Measurements from ENCODE around the gene CDC5L. TPM values are rescaled to one million over a fixed set of nuclear protein-coding genes. Genes with fewer than 3 reads are reported as not detected.

CDC5L gene
- total RNA-seq, 2 donors from 2014 or later = 18.0 to 18.9 TPM

DNA sequence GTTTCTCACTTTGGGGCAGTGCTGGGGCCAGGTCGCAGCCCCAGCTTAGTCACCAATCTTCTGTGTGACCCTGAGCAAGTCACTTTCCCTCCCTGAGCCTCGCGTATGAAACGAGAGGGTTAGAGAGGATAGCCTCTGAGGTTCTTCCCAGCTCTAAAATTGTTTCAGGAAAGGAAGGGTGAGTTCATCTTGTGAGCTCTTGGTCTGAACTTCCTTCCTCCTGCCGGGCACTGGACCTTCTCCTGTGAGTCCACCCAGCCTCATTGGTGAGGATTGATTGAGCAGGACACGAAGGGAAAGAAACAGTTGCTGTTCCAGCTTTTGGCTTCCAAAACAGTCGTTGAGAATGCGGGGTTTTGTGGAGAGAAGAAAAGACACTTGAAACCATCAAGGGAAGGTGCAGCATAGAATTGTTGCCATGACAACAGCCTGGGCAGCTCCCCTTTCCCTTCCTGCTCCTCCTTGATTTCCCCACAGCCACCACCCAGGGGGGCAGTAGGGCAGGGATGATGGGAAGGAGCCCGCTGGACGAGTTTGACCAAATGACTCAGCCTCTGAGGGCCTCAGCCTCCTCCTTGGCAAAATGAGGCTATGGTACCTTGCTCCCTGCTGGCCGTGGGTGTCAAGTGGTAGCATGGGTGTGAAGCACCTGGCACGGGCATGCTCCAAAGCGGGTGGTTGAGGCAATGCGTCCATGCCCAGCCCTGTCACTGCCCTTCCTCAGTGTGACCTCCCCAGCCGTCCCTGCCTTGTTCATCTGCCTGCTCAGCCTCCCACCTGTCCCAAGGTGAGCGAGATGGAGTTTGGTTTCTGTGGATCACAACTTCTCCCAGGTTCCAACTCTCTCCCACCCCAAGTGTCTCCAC, 107.8 kb downstream of the CDC5L start:
- no peak for TF ChIP-seq POLR2A (IDR thresholded peaks at IDR 0.05)
- TF ChIP-seq POLR2AphosphoS5 (IDR thresholded peaks at IDR 0.05) = no peak
- TF ChIP-seq, protein P1, sequence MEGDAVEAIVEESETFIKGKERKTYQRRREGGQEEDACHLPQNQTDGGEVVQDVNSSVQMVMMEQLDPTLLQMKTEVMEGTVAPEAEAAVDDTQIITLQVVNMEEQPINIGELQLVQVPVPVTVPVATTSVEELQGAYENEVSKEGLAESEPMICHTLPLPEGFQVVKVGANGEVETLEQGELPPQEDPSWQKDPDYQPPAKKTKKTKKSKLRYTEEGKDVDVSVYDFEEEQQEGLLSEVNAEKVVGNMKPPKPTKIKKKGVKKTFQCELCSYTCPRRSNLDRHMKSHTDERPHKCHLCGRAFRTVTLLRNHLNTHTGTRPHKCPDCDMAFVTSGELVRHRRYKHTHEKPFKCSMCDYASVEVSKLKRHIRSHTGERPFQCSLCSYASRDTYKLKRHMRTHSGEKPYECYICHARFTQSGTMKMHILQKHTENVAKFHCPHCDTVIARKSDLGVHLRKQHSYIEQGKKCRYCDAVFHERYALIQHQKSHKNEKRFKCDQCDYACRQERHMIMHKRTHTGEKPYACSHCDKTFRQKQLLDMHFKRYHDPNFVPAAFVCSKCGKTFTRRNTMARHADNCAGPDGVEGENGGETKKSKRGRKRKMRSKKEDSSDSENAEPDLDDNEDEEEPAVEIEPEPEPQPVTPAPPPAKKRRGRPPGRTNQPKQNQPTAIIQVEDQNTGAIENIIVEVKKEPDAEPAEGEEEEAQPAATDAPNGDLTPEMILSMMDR (IDR thresholded peaks at IDR 0.05) = no peak
- H3K27me3 ChIP-seq (replicated peaks; ENCODE audit: insufficient read depth) = no peaks in the 10 kb centered on the region
- DNase-seq (ENCODE audit: low spot score) = no peak
- 83% methylated on average over 16 of the region's 16 CpGs for WGBS
- H3K27ac ChIP-seq = no peak overlapping the region
- intact Hi-C loops (cut with DNase I) = no loop called here
- peaks cover 4% of the 10 kb centered on the region for H3K4me1 ChIP-seq (replicated peaks)
- H3K9me3 ChIP-seq = no peaks in the 10 kb centered on the region
- H3K4me3 ChIP-seq = no peak overlapping the region
- no peaks in the 10 kb centered on the region for H3K36me3 ChIP-seq

DNA sequence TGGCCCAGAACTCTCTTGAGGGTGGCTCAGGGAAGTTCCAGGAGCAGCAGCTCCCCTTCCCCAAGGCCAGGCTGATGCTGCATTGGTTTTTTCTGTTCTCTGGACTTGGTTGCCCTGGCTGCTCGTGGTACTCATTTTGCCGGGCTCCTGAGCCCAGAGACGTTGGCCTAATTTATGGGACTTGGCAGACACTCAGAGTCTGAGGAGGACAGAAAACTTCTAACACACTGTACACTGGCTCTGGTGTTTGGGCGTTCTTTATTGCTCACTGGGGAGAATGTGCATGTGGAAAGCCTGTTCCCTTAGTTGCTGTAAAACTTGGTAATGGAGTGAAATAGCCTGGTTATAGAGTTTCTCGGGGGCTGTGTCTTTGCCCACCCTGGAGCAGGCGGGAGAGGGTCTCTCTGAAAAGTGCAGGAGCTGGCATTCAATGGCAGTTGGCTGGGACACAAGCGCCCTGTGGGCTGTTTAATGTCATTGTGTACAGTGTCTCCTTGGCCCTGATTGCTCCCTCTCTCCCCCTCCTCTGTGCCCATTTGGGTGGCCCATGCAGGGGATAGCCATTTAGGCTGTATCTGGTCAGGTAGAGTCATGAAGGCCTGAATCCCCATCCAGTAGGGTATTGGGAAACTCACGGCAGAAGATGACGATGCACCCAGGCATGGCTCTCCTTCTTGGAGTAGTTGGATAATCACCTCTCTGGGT, 109.3 kb downstream of the CDC5L start:
- peak; percentile 53 for DNase-seq (ENCODE audit: low spot score)
- H3K36me3 ChIP-seq = no peaks in the 10 kb centered on the region
- intact Hi-C loops (cut with DNase I) = no loop called here
- H3K4me3 ChIP-seq = no peak overlapping the region
- no peak overlapping the region for H3K27ac ChIP-seq
- H3K27me3 ChIP-seq (replicated peaks; ENCODE audit: insufficient read depth) = no peaks in the 10 kb centered on the region
- WGBS = 42% methylated on average over 9 of the region's 9 CpGs
- H3K9me3 ChIP-seq = no peaks in the 10 kb centered on the region
- no peaks in the 10 kb centered on the region for H3K4me1 ChIP-seq (replicated peaks)
- TF ChIP-seq POLR2AphosphoS5 (IDR thresholded peaks at IDR 0.05) (peak; percentile 56), POLR2A (IDR thresholded peaks at IDR 0.05) (no peak)

DNA sequence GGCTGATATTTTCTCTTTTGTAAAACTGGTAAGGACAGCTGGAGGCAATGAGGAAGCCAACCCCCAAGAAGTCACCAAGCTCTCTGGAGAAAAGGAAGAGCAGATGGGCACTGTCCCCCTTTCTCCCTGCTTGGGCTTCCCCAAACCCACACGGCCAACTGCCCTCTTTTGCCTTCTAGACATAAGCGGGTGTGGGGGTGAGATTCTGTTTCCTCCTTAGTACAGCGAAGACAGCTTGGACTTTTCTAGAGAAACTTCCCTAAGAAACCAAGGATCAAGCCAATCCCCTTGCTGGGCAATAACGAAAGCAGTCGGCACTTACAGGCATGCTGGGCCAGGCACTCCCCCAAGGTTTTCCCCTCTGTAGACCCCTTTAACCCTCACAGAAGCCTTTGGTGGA, 110.3 kb downstream of the CDC5L start:
- Histone ChIP-seq H3K27ac (no peak overlapping the region), H3K4me1 (replicated peaks) (no peaks in the 10 kb centered on the region), H3K4me3 (no peak overlapping the region), H3K36me3 (no peaks in the 10 kb centered on the region), H3K27me3 (replicated peaks; ENCODE audit: insufficient read depth) (no peaks in the 10 kb centered on the region), H3K9me3 (no peaks in the 10 kb centered on the region)
- intact Hi-C loops (cut with DNase I) = no loop called here
- WGBS = 91% methylated on average over 5 of the region's 5 CpGs
- no peak for DNase-seq (ENCODE audit: low spot score)
- no peak for TF ChIP-seq POLR2AphosphoS5 (IDR thresholded peaks at IDR 0.05)
- no peak for TF ChIP-seq POLR2A (IDR thresholded peaks at IDR 0.05)
- TF ChIP-seq, protein P1 (IDR thresholded peaks at IDR 0.05) = no peak

DNA sequence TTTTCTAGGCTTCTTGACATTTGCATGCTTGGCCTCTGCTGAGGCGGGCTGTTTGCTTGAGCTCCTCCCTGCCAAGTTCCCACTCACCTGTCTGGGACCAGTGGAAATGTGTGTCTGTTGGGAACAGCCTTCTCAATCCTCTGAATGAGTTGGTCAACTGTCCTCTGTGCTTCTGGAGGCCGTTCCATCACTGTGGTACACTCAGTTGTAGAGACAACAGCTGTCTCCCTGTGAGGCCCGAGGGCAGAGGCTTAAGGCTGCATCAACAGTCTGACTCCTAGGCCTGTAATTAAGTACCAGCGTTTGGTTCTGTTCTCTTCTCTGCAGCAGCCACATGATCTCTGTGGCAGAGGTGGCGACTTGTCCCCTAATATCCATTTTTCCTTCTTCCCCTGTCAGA, 110.9 kb downstream of the CDC5L start:
- Histone ChIP-seq H3K27me3 (replicated peaks; ENCODE audit: insufficient read depth) (no peaks in the 10 kb centered on the region), H3K4me1 (replicated peaks) (no peaks in the 10 kb centered on the region), H3K27ac (no peak overlapping the region), H3K4me3 (no peak overlapping the region), H3K36me3 (no peaks in the 10 kb centered on the region), H3K9me3 (no peaks in the 10 kb centered on the region)
- 90% methylated on average over 5 of the region's 5 CpGs for WGBS
- TF ChIP-seq POLR2AphosphoS5 (IDR thresholded peaks at IDR 0.05) (no peak), POLR2A (IDR thresholded peaks at IDR 0.05) (no peak)
- TF ChIP-seq, protein P1 (IDR thresholded peaks at IDR 0.05) = no peak
- intact Hi-C loops (cut with DNase I) = no loop called here
- no peak for DNase-seq (ENCODE audit: low spot score)

DNA sequence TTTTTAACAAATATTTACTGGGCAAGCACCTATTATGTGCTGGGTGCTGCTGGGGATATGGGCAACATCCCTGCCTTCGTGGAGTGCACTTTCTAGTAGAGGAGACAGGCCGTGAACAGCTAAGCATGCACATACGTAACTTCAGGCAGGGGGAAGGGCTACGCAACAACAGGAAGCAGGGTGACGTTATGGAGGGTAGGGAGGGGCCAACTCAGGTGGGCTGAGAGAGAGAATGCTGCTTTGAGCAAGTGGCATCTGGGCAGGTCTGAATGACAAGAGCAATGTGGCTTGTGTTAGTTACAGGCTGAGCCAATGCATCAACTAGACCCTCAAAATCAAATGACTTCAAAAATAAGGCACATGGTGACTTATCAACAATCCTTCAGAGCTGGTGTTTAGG, 112.1 kb downstream of the CDC5L start:
- Histone ChIP-seq H3K4me3 (no peak overlapping the region), H3K4me1 (replicated peaks) (no peaks in the 10 kb centered on the region), H3K9me3 (no peaks in the 10 kb centered on the region), H3K27ac (no peak overlapping the region), H3K36me3 (no peaks in the 10 kb centered on the region), H3K27me3 (replicated peaks; ENCODE audit: insufficient read depth) (no peaks in the 10 kb centered on the region)
- intact Hi-C loops (cut with DNase I) = no loop called here
- WGBS = 72% methylated on average over 5 of the region's 5 CpGs
- no peak for DNase-seq (ENCODE audit: low spot score)
- TF ChIP-seq POLR2AphosphoS5 (IDR thresholded peaks at IDR 0.05) (no peak), POLR2A (IDR thresholded peaks at IDR 0.05) (no peak)
- TF ChIP-seq, protein P1 (IDR thresholded peaks at IDR 0.05) = no peak

Small RNAs within 50 kb of the gene (microRNA-seq; reads per million reads assigned to microRNA genes)
- not detected for gene MIR4642

Small RNAs within 50 kb of the gene (small RNA-seq; reads per million reads assigned to genes)
- 0 reads per million in 2 donors for gene MIR4642

Other genes starting within 250 kb of the CDC5L start
- gene CAPN11, start 228.9 kb upstream of the CDC5L start, total RNA-seq = 1 to 10 TPM in 1 of 2 donors, not detected in 1; 5.9 TPM
- not detected for gene MYMX, start 170.8 kb upstream of the CDC5L start, total RNA-seq
- gene SLC29A1, start 164.1 kb upstream of the CDC5L start, total RNA-seq = 10 to 100 TPM; 18.5 to 58.9 TPM
- 100 to 1,000 TPM; 650 to 805 TPM for gene HSP90AB1, start 140.6 kb upstream of the CDC5L start, total RNA-seq
- gene SLC35B2, start 130.2 kb upstream of the CDC5L start, total RNA-seq = 10 to 100 TPM; 44.5 to 59.9 TPM
- 10 to 100 TPM; 20.8 to 34.4 TPM for gene NFKBIE, start 122.2 kb upstream of the CDC5L start, total RNA-seq
- 1 to 10 TPM in 1 of 2 donors, under 1 TPM in 1; 0.09 to 1.1 TPM for gene TMEM151B, start 117.3 kb upstream of the CDC5L start, total RNA-seq
- 10 to 100 TPM; 17.4 to 19.4 TPM for gene AARS2, start 74.4 kb upstream of the CDC5L start, total RNA-seq
- gene SPATS1, start 45.1 kb upstream of the CDC5L start, total RNA-seq = 1 to 10 TPM in 1 of 2 donors, not detected in 1; 2.0 TPM

All from prostate gland (tissue), 2 donors.